Esophagus squamous epithelium (tissue), 4 donors: Measurements from ENCODE around the gene CFAP99.

ENCODE experiments used
- CTCF ChIP-seq, 6 experiments: fragments of 450-650 bp in 4 of 6; fragments of 200-600 bp in 2 of 6; sonication (generic) in 2 of 6; IDR thresholded peaks; one replicate each; pipeline ENCODE4 v1.5.1; 2016 to 2019; ENCODE audit warnings: antibody characterized with exemption in 6 of 6, mild to moderate bottlenecking in 4 of 6, moderate library complexity in 4 of 6
- POLR2A ChIP-seq, 4 donors: fragments of 450-650 bp; IDR thresholded peaks; one replicate each; pipeline ENCODE4 v1.6.1; 2017; ENCODE audit warnings: antibody characterized with exemption in 4 of 4, mild to moderate bottlenecking in 4 of 4, moderate library complexity in 3 of 4

GRCh38 chr4:2400841-2401609 lies 17.7 kb upstream of the CFAP99 start:
- TF ChIP-seq CTCF (IDR thresholded peaks at IDR 0.05): no peak
- TF ChIP-seq POLR2A (IDR thresholded peaks at IDR 0.05): no peak
